ENCODE results near the gene RGS6.

The RGS6 gene

DNA sequence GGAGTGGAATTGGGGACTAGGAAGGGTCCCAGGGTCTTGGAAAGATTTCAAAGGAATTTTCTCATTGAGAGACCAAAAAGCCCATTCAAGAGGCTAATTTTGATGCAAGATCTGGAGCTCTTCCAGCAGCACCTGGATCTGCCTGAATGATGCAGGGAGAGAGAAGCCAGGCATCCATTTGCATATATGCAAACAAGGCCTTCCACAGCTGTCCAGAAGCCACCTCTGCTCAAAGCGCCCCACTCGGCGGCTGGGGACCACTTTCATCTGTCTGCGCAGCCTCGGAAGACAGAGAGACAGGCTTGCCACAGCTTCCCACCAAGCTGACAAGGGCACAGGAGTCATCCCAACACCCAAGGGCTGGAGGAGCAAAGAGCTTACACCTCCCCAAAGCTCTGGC is 666.1 kb downstream of the RGS6 start:
- H3K4me1 ChIP-seq (ENCODE audit: low read depth, poor library complexity, severe bottlenecking), result no peaks in the 10 kb centered on the region

DNA sequence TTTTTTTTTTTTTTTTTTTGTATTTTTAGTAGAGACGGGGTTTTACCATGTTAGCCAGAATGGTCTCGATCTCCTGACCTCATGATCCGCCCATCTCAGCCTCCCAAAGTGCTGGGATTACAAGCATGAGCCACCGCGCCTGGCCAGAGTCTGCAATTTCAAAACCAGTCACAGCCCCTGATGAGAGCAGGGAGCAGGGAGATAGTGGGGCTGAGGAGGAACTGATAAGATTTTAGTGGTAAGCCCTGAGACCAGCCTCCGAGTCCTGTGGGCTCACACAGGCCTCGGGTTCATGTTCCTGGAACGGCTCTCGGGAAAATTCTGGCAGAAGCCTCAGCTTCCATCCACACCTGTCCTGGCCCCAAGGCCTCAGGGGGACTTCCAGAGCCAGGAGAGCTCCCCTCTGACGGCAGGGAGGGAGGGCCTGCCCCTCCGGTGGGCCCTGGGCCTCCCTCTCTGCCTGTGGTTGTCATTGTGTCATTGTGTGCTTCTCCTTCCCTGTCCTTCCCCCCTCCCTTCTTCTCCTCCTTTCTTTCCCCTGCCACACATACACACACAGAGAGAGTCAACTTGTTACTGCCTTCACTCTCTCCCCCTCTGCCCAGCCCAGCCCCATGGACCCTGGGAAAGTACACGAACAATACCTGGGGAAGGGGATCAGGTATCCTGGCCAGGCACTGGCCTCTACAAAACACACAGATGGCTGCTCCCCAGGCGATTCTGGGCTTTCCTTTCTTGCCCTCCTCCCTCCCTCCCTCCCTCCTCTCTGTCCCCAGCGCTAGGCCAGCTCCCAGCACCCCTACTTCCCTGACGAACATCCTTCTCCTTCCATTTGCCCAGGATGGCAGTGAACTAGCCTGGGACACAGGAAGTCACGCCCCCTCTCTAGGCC is 667.6 kb downstream of the RGS6 start:
- no peaks in the 10 kb centered on the region for H3K27me3 ChIP-seq (ENCODE audit: insufficient read depth, low read depth)
- no peaks in the 10 kb centered on the region for H3K4me1 ChIP-seq (ENCODE audit: low read depth, poor library complexity, severe bottlenecking)
- no peak overlapping the region for H3K27ac ChIP-seq
- no peak overlapping the region for H3K4me2 ChIP-seq
- TF ChIP-seq, protein P1, sequence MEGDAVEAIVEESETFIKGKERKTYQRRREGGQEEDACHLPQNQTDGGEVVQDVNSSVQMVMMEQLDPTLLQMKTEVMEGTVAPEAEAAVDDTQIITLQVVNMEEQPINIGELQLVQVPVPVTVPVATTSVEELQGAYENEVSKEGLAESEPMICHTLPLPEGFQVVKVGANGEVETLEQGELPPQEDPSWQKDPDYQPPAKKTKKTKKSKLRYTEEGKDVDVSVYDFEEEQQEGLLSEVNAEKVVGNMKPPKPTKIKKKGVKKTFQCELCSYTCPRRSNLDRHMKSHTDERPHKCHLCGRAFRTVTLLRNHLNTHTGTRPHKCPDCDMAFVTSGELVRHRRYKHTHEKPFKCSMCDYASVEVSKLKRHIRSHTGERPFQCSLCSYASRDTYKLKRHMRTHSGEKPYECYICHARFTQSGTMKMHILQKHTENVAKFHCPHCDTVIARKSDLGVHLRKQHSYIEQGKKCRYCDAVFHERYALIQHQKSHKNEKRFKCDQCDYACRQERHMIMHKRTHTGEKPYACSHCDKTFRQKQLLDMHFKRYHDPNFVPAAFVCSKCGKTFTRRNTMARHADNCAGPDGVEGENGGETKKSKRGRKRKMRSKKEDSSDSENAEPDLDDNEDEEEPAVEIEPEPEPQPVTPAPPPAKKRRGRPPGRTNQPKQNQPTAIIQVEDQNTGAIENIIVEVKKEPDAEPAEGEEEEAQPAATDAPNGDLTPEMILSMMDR (conservative IDR thresholded peaks at IDR 0.05; ENCODE audit: low read depth, low read length), result no peak
- H3K9ac ChIP-seq, result no peak overlapping the region
- no peaks in the 10 kb centered on the region for H3K79me2 ChIP-seq (ENCODE audit: insufficient read depth, low read depth)
- no peaks in the 10 kb centered on the region for H4K20me1 ChIP-seq (ENCODE audit: insufficient read depth)
- no peak overlapping the region for H3K4me3 ChIP-seq (IDR thresholded peaks at IDR 0.05; ENCODE audit: insufficient read depth, low read depth, low read length)
- H2AFZ ChIP-seq (ENCODE audit: low read depth), result no peak overlapping the region
- no peaks in the 10 kb centered on the region for H3K36me3 ChIP-seq (ENCODE audit: insufficient read depth)

More for the DNA sequence above, 666.1 kb downstream of the RGS6 start:
- TF ChIP-seq, protein P1 (conservative IDR thresholded peaks at IDR 0.05; ENCODE audit: low read depth, low read length), result no peak
- no peaks in the 10 kb centered on the region for H3K36me3 ChIP-seq (ENCODE audit: insufficient read depth)
- H3K4me3 ChIP-seq (IDR thresholded peaks at IDR 0.05; ENCODE audit: insufficient read depth, low read depth, low read length), result no peak overlapping the region
- H3K4me2 ChIP-seq, result no peak overlapping the region
- H3K9ac ChIP-seq, result no peak overlapping the region
- no peaks in the 10 kb centered on the region for H4K20me1 ChIP-seq (ENCODE audit: insufficient read depth)
- H3K79me2 ChIP-seq (ENCODE audit: insufficient read depth, low read depth), result no peaks in the 10 kb centered on the region
- no peak overlapping the region for H3K27ac ChIP-seq
- no peaks in the 10 kb centered on the region for H3K27me3 ChIP-seq (ENCODE audit: insufficient read depth, low read depth)
- H2AFZ ChIP-seq (ENCODE audit: low read depth), result no peak overlapping the region

DNA sequence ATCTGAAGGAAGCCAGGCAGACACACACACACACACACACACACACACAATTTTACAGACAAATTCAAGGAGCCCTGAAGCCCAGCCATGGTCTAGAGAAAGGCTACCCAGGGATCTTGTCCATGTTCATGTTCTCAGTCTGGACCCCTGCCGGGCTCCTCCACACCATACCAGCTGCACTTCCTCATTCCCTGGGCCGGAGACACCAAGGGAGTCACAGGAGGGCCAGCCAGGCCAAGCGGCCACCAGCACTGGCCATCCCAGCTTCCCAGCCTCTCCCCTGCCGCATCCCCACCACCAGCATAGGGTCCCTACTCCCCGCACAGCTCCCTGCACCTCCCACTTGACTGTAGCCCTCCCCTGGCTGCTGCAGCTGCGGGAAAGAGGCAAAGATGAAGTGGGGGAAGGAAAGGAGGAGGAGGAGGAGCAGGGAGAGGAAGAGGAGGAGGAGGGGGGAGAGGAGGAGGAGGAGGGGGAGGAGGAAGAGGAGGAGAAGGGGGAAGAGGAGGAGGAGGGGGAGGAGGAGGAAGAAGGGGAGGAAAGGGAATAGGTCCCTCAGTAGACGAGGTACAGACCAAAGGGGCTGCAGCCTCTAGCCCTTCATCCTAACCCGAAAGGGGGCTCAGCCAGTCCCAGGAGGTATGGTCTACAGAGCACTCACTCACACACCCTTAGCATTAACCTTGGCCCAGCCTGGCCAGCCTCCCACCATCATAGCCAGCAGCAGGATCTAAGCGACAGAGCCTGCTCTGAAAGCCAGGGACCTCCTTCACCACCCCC is 668.5 kb downstream of the RGS6 start:
- TF ChIP-seq, protein P1 (conservative IDR thresholded peaks at IDR 0.05; ENCODE audit: low read depth, low read length), result no peak
- H3K27me3 ChIP-seq (ENCODE audit: insufficient read depth, low read depth), result no peaks in the 10 kb centered on the region
- no peak overlapping the region for H3K27ac ChIP-seq
- no peak overlapping the region for H3K9ac ChIP-seq
- no peaks in the 10 kb centered on the region for H4K20me1 ChIP-seq (ENCODE audit: insufficient read depth)
- no peak overlapping the region for H3K4me2 ChIP-seq
- no peaks in the 10 kb centered on the region for H3K79me2 ChIP-seq (ENCODE audit: insufficient read depth, low read depth)
- no peak overlapping the region for H3K4me3 ChIP-seq (IDR thresholded peaks at IDR 0.05; ENCODE audit: insufficient read depth, low read depth, low read length)
- H2AFZ ChIP-seq (ENCODE audit: low read depth), result no peak overlapping the region
- no peaks in the 10 kb centered on the region for H3K36me3 ChIP-seq (ENCODE audit: insufficient read depth)
- no peaks in the 10 kb centered on the region for H3K4me1 ChIP-seq (ENCODE audit: low read depth, poor library complexity, severe bottlenecking)

DNA sequence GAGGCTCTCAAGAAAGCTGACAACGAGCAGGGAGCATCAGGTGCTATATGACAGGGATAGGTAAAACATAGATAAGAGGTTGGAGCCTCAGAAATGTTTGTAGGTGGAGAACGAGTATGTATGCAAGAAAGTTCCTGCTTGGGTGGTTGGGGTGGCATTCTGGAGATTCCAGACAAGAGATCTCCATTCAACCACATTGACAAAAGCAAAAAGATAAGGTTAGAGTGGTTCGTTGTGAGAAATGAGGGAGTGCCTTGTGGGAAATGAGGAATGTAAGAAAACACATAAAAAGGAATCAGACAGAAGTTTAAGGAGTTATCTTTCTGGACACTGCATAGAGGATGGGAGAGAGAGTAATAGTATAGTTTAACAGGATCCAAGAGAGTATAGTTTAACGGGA is 671.4 kb downstream of the RGS6 start:
- TF ChIP-seq, protein P1 (conservative IDR thresholded peaks at IDR 0.05; ENCODE audit: low read depth, low read length), result no peak
- no peak overlapping the region for H3K27ac ChIP-seq
- no peaks in the 10 kb centered on the region for H3K4me1 ChIP-seq (ENCODE audit: low read depth, poor library complexity, severe bottlenecking)

More for the DNA sequence above, 671.4 kb downstream of the RGS6 start:
- no peaks in the 10 kb centered on the region for H3K36me3 ChIP-seq (ENCODE audit: insufficient read depth)
- H3K27me3 ChIP-seq (ENCODE audit: insufficient read depth, low read depth), result no peaks in the 10 kb centered on the region
- H3K4me3 ChIP-seq (IDR thresholded peaks at IDR 0.05; ENCODE audit: insufficient read depth, low read depth, low read length), result no peak overlapping the region
- H3K79me2 ChIP-seq (ENCODE audit: insufficient read depth, low read depth), result no peaks in the 10 kb centered on the region
- H3K9ac ChIP-seq, result no peak overlapping the region
- H4K20me1 ChIP-seq (ENCODE audit: insufficient read depth), result no peaks in the 10 kb centered on the region
- H3K4me2 ChIP-seq, result no peak overlapping the region
- H2AFZ ChIP-seq (ENCODE audit: low read depth), result no peak overlapping the region
